Right kidney (tissue), 9 donors: Measurements from ENCODE around the gene WIF1.

Experiments
- DNase-seq: peaks from one replicate; pipeline ENCODE4 v3.0.0-alpha.2; 2016
- long read RNA-seq, 8 donors: transcript quantifications; one replicate each; lab custom pipeline, GENCODE V29; 2026

Gene WIF1, protein sequence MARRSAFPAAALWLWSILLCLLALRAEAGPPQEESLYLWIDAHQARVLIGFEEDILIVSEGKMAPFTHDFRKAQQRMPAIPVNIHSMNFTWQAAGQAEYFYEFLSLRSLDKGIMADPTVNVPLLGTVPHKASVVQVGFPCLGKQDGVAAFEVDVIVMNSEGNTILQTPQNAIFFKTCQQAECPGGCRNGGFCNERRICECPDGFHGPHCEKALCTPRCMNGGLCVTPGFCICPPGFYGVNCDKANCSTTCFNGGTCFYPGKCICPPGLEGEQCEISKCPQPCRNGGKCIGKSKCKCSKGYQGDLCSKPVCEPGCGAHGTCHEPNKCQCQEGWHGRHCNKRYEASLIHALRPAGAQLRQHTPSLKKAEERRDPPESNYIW
- long read RNA-seq, donor 1 = 0 reads
- long read RNA-seq, donor 2 = 0 reads
- long read RNA-seq, donor 3 = 0 reads
- long read RNA-seq, donor 4 = 0 reads
- long read RNA-seq, donor 5 = 0 reads
- long read RNA-seq, donor 6 = 0 reads
- long read RNA-seq, donor 7 = 0 reads
- long read RNA-seq, donor 8, partial matches to known transcripts = 0 of 11 reads
- long read RNA-seq, donor 8, other reads (novel, unspliced or antisense) = 9 of 11 reads

DNA sequence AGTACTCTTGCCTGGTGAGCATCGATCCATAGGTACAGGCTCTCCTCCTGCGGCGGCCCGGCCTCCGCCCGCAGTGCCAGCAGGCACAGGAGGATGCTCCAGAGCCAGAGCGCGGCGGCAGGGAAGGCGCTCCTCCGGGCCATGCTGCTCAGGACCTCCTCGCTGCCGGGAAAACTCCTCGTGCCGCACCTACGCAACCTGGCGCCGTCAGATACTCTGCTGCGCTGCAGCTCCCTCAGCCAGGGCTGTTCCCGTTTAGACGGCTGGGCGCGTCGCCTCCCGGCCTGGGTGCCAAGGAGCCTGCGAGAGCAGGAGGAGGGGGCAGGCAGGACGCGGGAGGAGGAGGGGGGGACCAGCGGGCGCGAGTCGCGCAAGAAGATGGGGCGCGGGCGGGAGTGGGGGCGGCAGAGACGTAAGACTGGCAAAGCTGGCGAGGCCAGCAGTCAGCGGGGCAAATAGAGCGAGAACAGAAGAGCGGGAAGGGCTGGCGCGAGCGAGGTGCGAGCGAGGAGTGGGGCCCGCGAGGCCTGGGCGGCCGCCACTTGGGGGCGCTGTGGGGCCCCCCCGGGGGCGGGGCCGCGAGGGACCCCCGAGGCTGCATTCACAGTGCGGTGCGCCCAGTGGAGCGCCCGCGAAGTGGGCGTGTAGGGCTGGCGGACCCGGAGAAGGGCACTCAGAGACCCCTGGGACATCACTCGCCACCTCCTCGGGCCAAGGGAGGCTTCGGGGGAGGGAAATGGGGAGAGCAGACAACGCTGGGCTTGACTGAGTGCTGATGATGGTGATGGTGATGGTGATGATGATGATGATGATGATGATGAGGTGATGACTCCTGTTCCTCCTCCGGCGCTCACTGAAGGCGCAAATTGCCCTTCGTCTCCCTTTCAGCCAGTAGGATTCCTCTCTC is at the start of gene WIF1:
WIF1 (minus strand) TSS at position 257 of the 907 bp plus-strand sequence; CDS start at position 143, 114 bp downstream.
- DNase-seq = peak; percentile 61

DNA sequence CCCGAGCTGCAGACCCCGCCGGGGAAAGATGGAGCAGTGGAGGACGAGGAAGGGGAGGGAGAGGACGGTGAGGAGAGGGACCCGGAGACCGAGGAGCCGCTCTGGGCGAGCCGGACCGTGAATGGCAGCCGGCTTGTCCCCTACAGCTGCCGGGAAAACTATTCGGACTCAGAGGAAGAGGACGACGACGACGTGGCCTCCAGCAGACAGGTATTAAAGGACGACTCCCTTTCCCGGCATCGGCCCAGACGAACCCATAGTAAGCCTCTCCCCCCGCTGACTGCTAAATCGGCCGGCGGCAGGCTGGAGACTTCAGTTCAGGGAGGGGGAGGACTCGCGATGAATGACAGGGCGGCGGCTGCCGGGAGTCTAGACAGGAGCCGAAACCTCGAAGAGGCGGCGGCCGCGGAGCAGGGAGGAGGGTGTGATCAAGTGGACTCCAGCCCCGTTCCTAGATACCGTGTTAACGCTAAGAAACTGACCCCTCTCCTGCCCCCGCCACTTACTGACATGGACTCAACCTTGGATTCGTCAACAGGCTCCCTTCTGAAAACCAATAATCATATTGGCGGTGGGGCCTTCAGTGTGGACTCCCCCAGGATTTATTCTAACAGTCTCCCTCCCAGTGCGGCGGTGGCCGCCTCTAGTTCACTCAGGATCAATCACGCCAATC is 49.2 kb upstream of the WIF1 start:
- DNase-seq = no peak

DNA sequence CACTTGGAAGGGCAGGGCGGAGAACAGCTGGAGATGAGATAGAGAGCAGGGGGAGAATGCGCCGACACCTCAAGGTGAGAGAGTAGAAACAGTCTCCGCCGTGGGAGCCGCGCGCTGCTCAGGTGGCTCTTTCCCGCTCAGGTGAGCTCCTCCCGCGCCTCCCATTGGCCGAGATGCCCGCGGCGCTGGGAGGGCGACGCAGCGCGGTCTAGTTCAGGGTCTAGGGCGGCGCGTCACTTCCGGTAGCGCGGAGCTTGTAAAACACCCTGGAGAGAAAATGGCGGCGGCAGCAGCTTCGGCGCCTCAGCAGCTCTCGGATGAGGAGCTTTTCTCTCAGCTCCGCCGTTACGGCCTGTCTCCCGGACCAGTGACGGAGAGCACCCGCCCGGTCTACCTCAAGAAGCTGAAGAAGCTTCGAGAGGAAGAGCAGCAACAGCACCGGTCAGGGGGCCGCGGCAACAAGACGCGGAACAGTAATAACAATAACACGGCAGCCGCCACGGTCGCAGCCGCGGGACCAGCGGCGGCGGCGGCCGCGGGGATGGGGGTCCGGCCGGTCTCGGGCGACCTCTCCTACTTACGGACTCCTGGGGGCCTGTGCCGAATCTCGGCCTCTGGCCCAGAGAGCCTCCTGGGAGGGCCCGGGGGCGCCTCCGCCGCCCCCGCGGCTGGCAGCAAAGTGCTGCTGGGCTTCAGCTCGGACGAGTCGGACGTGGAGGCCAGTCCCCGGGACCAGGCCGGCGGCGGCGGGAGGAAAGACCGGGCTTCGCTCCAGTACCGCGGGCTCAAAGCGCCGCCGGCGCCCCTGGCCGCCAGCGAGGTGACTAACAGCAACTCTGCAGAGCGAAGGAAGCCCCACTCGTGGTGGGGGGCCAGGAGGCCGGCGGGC is 48.5 kb upstream of the WIF1 start, which contains the start of gene LEMD3:
LEMD3 (plus strand) TSS at position 264 of the 889 bp plus-strand sequence; CDS start at position 278, 14 bp downstream.
- peak; percentile 96 for DNase-seq

DNA sequence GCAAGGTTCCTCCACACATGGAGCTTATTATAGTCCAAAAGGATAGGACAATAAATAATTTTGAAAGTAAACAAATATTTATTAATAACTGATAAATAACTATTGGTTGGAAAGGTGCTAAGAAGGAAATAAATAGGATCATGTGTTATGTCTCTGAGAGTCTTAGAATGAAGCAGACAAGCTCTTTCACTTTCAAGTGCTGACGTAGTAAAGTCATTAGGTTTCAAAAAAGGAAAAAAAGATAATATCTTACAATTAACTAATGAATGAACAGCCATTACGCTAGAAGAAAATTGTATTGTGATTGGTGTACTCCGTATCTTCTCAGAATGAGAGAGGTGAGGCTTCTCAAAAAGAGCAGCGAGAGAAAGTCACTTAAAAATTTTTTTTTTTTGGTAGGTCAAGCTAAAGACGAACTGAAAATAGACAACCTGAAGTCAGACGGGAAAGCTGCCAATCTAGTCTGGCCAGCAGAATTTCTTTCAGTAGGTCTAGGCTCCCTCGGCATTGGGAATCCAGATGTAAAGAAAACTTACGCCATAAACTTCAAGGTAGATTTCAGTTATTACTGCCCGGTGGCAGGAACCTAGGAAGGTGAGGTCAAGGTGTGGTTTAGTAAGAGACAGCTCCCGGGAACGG is 47.7 kb upstream of the WIF1 start:
- DNase-seq = no peak

- no peak for DNase-seq
Measured at GRCh38 chr12:65164774-65165173, 43.7 kb upstream of the WIF1 start.

GRCh38 chr12:65164244-65164643 is 43.1 kb upstream of the WIF1 start:
- DNase-seq = no peak

DNA sequence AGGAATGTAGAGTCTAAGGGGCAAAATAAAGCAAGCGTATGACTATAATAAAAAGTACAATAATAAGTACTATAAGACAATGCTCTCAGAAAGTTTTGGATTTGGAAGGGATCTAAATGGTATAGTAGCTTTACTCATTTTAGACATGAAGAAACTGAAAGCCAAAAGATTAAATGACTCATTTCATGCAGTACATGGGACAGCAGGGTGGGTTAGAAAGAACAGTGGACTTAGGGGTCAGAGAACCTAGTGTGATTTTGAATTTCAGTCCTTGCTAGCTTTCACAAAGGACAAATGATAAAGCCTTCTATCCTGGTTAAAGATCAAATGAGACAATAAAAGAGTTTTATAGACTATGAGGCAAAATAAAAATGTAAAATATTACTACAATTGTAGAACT is 41.5 kb upstream of the WIF1 start:
- DNase-seq = no peak

- no peak for DNase-seq
Measured at GRCh38 chr12:65157091-65157490, 36.0 kb upstream of the WIF1 start.

GRCh38 chr12:65156366-65156841 is 35.3 kb upstream of the WIF1 start:
- no peak for DNase-seq

DNA sequence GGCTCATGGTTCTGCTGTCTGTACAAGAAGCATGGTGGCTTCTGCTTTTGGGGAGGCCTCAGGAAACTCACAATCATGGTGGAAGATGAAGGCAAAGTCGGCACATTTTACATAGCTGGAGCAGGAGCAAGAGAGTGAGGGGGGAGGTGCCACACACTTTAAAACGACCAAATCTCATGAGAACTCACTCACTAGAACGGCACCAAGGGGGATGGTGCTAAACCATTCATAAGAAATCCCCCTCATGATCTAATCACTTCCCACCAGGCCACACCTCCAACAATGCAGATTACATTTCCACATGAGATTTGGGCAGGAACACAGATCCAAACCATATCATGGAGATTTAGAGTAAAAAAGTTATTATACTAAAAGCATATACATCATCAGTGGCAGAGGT is 34.7 kb upstream of the WIF1 start:
- no peak for DNase-seq

- DNase-seq = no peak
Measured at GRCh38 chr12:65152596-65152995, 31.5 kb upstream of the WIF1 start.

GRCh38 chr12:65152012-65152411 is 30.9 kb upstream of the WIF1 start:
- DNase-seq = no peak

GRCh38 chr12:65147312-65147905 is 26.3 kb upstream of the WIF1 start:
- no peak for DNase-seq

- no peak for DNase-seq
Measured at GRCh38 chr12:65140738-65141137, 19.6 kb upstream of the WIF1 start.

- DNase-seq = no peak
Measured at GRCh38 chr12:65139389-65139788, 18.3 kb upstream of the WIF1 start.

DNA sequence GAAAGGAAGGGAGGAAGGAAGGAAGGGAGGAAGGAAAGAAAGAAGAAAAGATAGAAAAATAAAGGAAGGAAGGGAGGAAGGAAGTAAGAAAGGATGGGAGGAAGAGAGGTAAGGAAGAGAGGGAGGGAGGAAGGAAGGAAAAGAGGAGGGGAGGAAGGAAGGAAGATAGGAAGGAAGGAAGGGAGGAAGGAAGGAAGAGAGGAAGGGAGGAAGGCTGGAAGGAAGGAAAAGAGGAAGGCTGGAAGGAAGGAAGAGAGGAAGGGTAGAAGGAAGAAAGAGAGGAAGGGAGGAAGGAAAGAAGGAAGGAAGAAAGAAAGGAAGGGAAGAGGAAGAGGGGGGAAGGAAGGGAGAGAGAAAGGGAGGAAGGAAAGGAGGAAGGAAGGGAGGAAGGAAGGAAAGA is 12.8 kb upstream of the WIF1 start:
- no peak for DNase-seq

- DNase-seq = no peak
Measured at GRCh38 chr12:65126482-65126881, 5.4 kb upstream of the WIF1 start.

- DNase-seq = no peak
Measured at GRCh38 chr12:65125975-65126374, 4.9 kb upstream of the WIF1 start.

DNA sequence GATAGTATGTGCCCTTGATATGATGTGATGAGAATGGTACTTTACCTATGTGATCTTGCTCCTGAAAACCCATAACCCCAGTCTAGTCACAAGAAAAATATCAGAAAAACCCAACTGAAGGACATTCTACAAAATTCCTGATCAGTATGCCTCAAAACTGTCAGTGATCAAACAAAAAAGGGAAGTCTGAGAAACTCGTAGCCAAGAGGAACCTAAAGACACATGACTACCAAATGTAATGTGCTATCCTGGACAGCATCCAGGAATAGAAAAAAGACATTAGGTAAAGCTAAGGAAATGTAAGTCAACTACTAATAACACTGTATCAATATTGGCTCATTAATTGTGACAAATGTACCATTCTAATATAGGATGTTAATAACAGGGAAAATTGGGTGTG is 4.1 kb upstream of the WIF1 start:
- DNase-seq = no peak

DNA sequence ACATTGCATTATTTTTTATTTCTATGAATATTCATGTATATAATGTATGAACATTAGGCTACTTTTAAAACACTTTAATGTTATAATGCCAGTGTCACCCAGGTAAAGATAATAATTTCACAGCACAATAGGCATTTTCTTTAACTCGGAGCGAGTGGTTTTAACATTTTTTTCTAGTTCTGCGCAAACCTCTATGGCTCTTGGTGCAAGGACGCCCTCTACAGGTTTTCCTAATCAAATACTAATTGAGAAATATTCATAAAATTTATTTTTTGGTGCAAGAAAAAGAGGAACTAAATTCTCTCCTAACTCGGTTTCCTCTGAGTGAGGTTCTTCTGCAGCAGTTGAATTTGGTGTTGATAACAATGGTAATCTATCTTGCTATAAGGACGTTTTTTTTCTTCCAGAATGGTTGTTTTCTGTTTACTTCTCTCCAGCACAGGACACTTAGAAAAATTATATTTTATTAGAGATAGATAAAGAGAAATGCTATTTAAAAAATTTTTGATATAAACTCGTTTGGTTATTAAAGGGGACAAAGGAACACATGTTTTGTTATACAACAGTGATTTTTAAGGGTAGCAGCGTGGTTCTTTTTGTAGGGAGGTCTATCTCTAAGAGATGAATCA is 2.4 kb upstream of the WIF1 start:
- DNase-seq = no peak
